ENCODE measurements around the gene RAB12.
"Not testable (repeated sequence)": the region's sequence is repeated elsewhere in the genome, so short reads cannot be mapped to it uniquely, and the experiment has no call there.

Gene RAB12

GRCh38 chr18:8614875-8615274 lies 5.6 kb downstream of the RAB12 start:
- no peak for DNase-seq

GRCh38 chr18:8615397-8616027 lies 6.3 kb downstream of the RAB12 start:
- DNase-seq: no peak

- DNase-seq: no peak
Measured at GRCh38 chr18:8616028-8616401, 6.8 kb downstream of the RAB12 start.

- no peak for DNase-seq
Measured at GRCh38 chr18:8617907-8618306, 8.7 kb downstream of the RAB12 start.

GRCh38 chr18:8619041-8619440 lies 9.8 kb downstream of the RAB12 start:
- no peak for DNase-seq

- no peak for DNase-seq
Measured at GRCh38 chr18:8619835-8620577, 10.8 kb downstream of the RAB12 start.

- no peak for DNase-seq
Measured at GRCh38 chr18:8620845-8621244, 11.6 kb downstream of the RAB12 start.

GRCh38 chr18:8622625-8623024 lies 13.4 kb downstream of the RAB12 start:
- DNase-seq: not testable (repeated sequence)

GRCh38 chr18:8623549-8624106 lies 14.4 kb downstream of the RAB12 start:
- no peak for DNase-seq

- DNase-seq: no peak
Measured at GRCh38 chr18:8625461-8626092, 16.3 kb downstream of the RAB12 start.

- DNase-seq: no peak
Measured at GRCh38 chr18:8626414-8627106, 17.3 kb downstream of the RAB12 start.

GRCh38 chr18:8627107-8627472 lies 17.9 kb downstream of the RAB12 start:
- DNase-seq: no peak

GRCh38 chr18:8627540-8627939 lies 18.3 kb downstream of the RAB12 start:
- no peak for DNase-seq

- DNase-seq: no peak
Measured at GRCh38 chr18:8629602-8630001, 20.4 kb downstream of the RAB12 start.

- no peak for DNase-seq
Measured at GRCh38 chr18:8630546-8630945, 21.3 kb downstream of the RAB12 start.

- DNase-seq: no peak
Measured at GRCh38 chr18:8631265-8631664, 22.0 kb downstream of the RAB12 start.

GRCh38 chr18:8632386-8632785 lies 23.1 kb downstream of the RAB12 start:
- no peak for DNase-seq

GRCh38 chr18:8634508-8634907 lies 25.3 kb downstream of the RAB12 start:
- DNase-seq: no peak

GRCh38 chr18:8635087-8635486 lies 25.9 kb downstream of the RAB12 start:
- no peak for DNase-seq

GRCh38 chr18:8639762-8640161 lies 30.5 kb downstream of the RAB12 start:
- DNase-seq: no peak

- DNase-seq: no peak
Measured at GRCh38 chr18:8643326-8643878, 34.2 kb downstream of the RAB12 start.

- not testable (repeated sequence) for DNase-seq
Measured at GRCh38 chr18:8647359-8647758, 38.1 kb downstream of the RAB12 start.

Measured in stimulated activated CD4-positive, alpha-beta T cell treated with anti-CD3 and anti-CD28 coated beads, Interleukin-15, amount 100 ng/mL, for 24 hours (primary cell).